ENCODE results near the gene RFX5. TPM values are rescaled to one million over a fixed set of nuclear protein-coding genes. Genes with fewer than 3 reads are reported as not detected.

Gene RFX5
- total and polyA plus RNA-seq, 2 donors (not counting 3 experiments of a cell fraction or from before 2014, with no cell fraction given) = 23.5 to 52.8 TPM

- no peak for DNase-seq (ENCODE audit: low read depth, low spot score)
- dilution Hi-C loops (cut with MboI; ENCODE audit: extremely low pct_ligation_motif_present, low sequenced_read_pairs) (no loop called here), intact Hi-C loops (cut with micrococcal nuclease) (no loop called here)
- POLR2A ChIA-PET = no interaction called here
- Histone ChIP-seq H3K4me1 (ENCODE audit: control insufficient read depth, extremely low read depth, insufficient read depth, low read length) (no peaks in the 10 kb centered on the region), H3K4me3 (replicated peaks in 1 of 3; ENCODE audit: insufficient read depth in 1 of 3, low read depth in 1 of 3, low read length in 3 of 3) (no peak overlapping the region), H4K20me1 (replicated peaks; ENCODE audit: control insufficient read depth, extremely low read depth, insufficient read depth, low read length) (no peaks in the 10 kb centered on the region), H3K9me1 (replicated peaks; ENCODE audit: control insufficient read depth, extremely low read depth, insufficient read depth, low read length) (no peaks in the 10 kb centered on the region), H3K36me3 (ENCODE audit: control insufficient read depth in 2 of 2, extremely low read depth in 1 of 2, insufficient read depth in 2 of 2, low read length in 2 of 2) (no peaks in the 10 kb centered on the region), H2AFZ (ENCODE audit: low read depth, low read length) (no peak overlapping the region), H3K27me3 (ENCODE audit: control insufficient read depth in 2 of 2, insufficient read depth in 2 of 2, low read length in 2 of 2) (no peaks in the 10 kb centered on the region), H3K27ac (ENCODE audit: insufficient read depth, low read depth, low read length) (no peak overlapping the region), H3K4me2 (ENCODE audit: insufficient read depth, low read length) (no peak overlapping the region), H3K9ac (replicated peaks; ENCODE audit: extremely low read depth, insufficient read depth, low read length) (no peak overlapping the region), H3K9me3 (replicated peaks; ENCODE audit: control insufficient read depth, insufficient read depth, low read length) (no peaks in the 10 kb centered on the region), H3K79me2 (ENCODE audit: control insufficient read depth, insufficient read depth, low read length) (no peaks in the 10 kb centered on the region)
- no peak for FAIRE-seq
- BruUV-seq (replicated peaks) = no TSS peak
- TF ChIP-seq MAX (IDR thresholded peaks at IDR 0.05; ENCODE audit: insufficient read depth, insufficient read length) = no peak
- TF ChIP-seq GATA2 (IDR thresholded peaks at IDR 0.05; ENCODE audit: insufficient read depth, insufficient read length, low read depth, low read length) = no peak
- no peak for TF ChIP-seq POLR2AphosphoS5 (IDR thresholded peaks at IDR 0.05; ENCODE audit: insufficient read depth, low read depth, low read length)
- no peak for TF ChIP-seq FOS (IDR thresholded peaks at IDR 0.05; ENCODE audit: borderline replicate concordance, insufficient read depth, low read length)
- no peak for TF ChIP-seq MYC (IDR thresholded peaks at IDR 0.05; ENCODE audit: low read depth, low read length)
- CTCF ChIA-PET = interaction anchor here (1.4 to 1.8 kb wide), 2 partner anchors 14 to 25 kb away, joined by 4 to 5 read pairs; no protein-coding TSS in a partner anchor
These were observed 17.9 kb upstream of the RFX5 start for GRCh38 chr1:151364996-151365395.

- Histone ChIP-seq H2AFZ (ENCODE audit: low read depth, low read length) (no peak overlapping the region), H3K9ac (replicated peaks; ENCODE audit: extremely low read depth, insufficient read depth, low read length) (no peak overlapping the region), H3K9me1 (replicated peaks; ENCODE audit: control insufficient read depth, extremely low read depth, insufficient read depth, low read length) (no peaks in the 10 kb centered on the region), H3K27me3 (ENCODE audit: control insufficient read depth in 2 of 2, insufficient read depth in 2 of 2, low read length in 2 of 2) (no peaks in the 10 kb centered on the region), H4K20me1 (replicated peaks; ENCODE audit: control insufficient read depth, extremely low read depth, insufficient read depth, low read length) (no peaks in the 10 kb centered on the region), H3K4me1 (ENCODE audit: control insufficient read depth, extremely low read depth, insufficient read depth, low read length) (no peaks in the 10 kb centered on the region), H3K36me3 (ENCODE audit: control insufficient read depth in 2 of 2, extremely low read depth in 1 of 2, insufficient read depth in 2 of 2, low read length in 2 of 2) (no peaks in the 10 kb centered on the region), H3K27ac (ENCODE audit: insufficient read depth, low read depth, low read length) (no peak overlapping the region), H3K4me2 (ENCODE audit: insufficient read depth, low read length) (no peak overlapping the region), H3K4me3 (replicated peaks in 1 of 3; ENCODE audit: insufficient read depth in 1 of 3, low read depth in 1 of 3, low read length in 3 of 3) (no peak overlapping the region), H3K79me2 (ENCODE audit: control insufficient read depth, insufficient read depth, low read length) (no peaks in the 10 kb centered on the region), H3K9me3 (replicated peaks; ENCODE audit: control insufficient read depth, insufficient read depth, low read length) (no peaks in the 10 kb centered on the region)
- ChIA-PET POLR2A (interaction anchor here (0.6 kb wide), 2 partner anchors 10 to 76 kb away, joined by 3 read pairs; no protein-coding TSS in a partner anchor), CTCF (no interaction called here)
- dilution Hi-C loops (cut with MboI; ENCODE audit: extremely low pct_ligation_motif_present, low sequenced_read_pairs) = no loop called here
- intact Hi-C loops (cut with micrococcal nuclease) = no loop called here
- FAIRE-seq (no peak), DNase-seq (ENCODE audit: low read depth, low spot score) (no peak)
- no peak for TF ChIP-seq POLR2A (IDR thresholded peaks at IDR 0.05; ENCODE audit: low read depth, low read length)
- TF ChIP-seq CTCF (IDR thresholded peaks at IDR 0.05; ENCODE audit: extremely low read depth in 1 of 2, insufficient read depth in 1 of 2, low read depth in 1 of 2, low read length in 2 of 2) = no peak
- TF ChIP-seq JUN (IDR thresholded peaks at IDR 0.05; ENCODE audit: borderline replicate concordance, insufficient read depth, insufficient read length, low read depth) = no peak
- TF ChIP-seq FOS (IDR thresholded peaks at IDR 0.05; ENCODE audit: borderline replicate concordance, insufficient read depth, low read length) = no peak
- no peak for TF ChIP-seq MYC (IDR thresholded peaks at IDR 0.05; ENCODE audit: low read depth, low read length)
- TF ChIP-seq GATA2 (IDR thresholded peaks at IDR 0.05; ENCODE audit: insufficient read depth, insufficient read length, low read depth, low read length) = no peak
- TF ChIP-seq POLR2AphosphoS5 (IDR thresholded peaks at IDR 0.05; ENCODE audit: insufficient read depth, low read depth, low read length) = no peak
- TF ChIP-seq MAX (IDR thresholded peaks at IDR 0.05; ENCODE audit: insufficient read depth, insufficient read length) = no peak
- no peak for TF ChIP-seq EZH2 (IDR thresholded peaks at IDR 0.05; ENCODE audit: borderline replicate concordance, low read depth, low read length, severe bottlenecking)
- no TSS peak for BruUV-seq (replicated peaks)
These were observed 15.5 kb upstream of the RFX5 start for GRCh38 chr1:151362308-151363155.

Data from endothelial cell of umbilical vein (primary cell).